SH-SY5Y (cell line): Measurements from ENCODE around the gene LPAR1.

ENCODE experiments used
- GATA2 ChIP-seq: IDR thresholded peaks from 2 replicates; pipeline ENCODE4 v1.6.1; 2011; ENCODE audit warnings: mild to moderate bottlenecking, low read depth, low read length
- GATA3 ChIP-seq: IDR thresholded peaks from 2 replicates; pipeline ENCODE4 v1.6.1; 2011; ENCODE audit warnings: low read depth, mild to moderate bottlenecking, low read length, moderate library complexity

DNA sequence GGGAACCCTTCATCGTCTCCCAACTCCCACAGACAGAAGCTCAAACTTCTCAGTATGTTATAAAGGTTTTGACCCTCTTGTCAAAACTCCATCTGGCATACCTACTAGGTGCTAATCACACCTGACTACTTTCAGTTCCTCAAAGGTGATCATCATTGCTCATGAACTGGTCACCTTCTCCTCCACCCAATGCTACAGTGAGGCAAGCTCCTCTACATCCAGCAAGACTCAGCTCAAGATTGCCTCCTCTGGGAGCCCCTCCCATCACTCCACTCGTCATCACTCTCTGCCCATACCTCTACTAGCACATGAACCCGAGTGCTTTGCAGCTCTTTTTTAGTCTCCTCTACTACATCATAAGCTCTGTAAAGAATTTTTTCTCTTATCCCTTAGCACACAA lies 102.4 kb downstream of the LPAR1 start:
- no peak for TF ChIP-seq GATA2
- no peak for TF ChIP-seq GATA3
